ENCODE measurements around the gene GCNA. TPM values are rescaled to one million over a fixed set of nuclear protein-coding genes. Genes with fewer than 3 reads are reported as not detected.

GCNA gene
- total RNA-seq, 4 donors from 2014 or later, result 0.67 to 3.8 (median 0.98) TPM

DNA sequence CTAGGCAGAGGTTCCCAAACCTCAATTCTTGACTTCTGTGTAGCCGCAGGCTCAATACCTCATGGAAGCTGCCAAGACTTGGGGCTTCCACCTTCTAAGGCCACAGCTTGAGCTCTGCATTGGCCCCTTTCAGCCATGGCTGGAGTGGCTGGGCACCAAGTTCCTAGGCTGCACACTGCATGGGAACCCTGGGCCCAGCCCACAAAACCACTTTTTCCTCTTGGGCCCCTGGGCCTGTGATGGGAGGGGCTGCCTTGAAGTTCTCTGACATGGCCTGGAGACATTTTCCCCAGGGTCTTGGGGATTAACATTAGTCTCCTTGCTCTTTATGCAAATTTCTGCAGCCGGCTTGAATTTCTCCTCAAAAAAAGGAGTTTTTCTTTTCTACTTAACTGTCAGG, 75.1 kb downstream of the GCNA start:
- DNase-seq (ENCODE audit: low spot score in 2 of 2), result no peak
- WGBS, 2 donors, result 85 to 94% methylated on average over 1 to 2 of the region's 2 CpGs
- H3K4me3 ChIP-seq (ENCODE audit: low read depth, poor library complexity, severe bottlenecking), result no peak overlapping the region
- TF ChIP-seq, protein P1, sequence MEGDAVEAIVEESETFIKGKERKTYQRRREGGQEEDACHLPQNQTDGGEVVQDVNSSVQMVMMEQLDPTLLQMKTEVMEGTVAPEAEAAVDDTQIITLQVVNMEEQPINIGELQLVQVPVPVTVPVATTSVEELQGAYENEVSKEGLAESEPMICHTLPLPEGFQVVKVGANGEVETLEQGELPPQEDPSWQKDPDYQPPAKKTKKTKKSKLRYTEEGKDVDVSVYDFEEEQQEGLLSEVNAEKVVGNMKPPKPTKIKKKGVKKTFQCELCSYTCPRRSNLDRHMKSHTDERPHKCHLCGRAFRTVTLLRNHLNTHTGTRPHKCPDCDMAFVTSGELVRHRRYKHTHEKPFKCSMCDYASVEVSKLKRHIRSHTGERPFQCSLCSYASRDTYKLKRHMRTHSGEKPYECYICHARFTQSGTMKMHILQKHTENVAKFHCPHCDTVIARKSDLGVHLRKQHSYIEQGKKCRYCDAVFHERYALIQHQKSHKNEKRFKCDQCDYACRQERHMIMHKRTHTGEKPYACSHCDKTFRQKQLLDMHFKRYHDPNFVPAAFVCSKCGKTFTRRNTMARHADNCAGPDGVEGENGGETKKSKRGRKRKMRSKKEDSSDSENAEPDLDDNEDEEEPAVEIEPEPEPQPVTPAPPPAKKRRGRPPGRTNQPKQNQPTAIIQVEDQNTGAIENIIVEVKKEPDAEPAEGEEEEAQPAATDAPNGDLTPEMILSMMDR (IDR thresholded peaks at IDR 0.05), result no peak
- no peak for TF ChIP-seq POLR2A (IDR thresholded peaks at IDR 0.05)
- intact Hi-C loops (cut with DNase I; ENCODE audit: low total_unique reads), result no loop called here

DNA sequence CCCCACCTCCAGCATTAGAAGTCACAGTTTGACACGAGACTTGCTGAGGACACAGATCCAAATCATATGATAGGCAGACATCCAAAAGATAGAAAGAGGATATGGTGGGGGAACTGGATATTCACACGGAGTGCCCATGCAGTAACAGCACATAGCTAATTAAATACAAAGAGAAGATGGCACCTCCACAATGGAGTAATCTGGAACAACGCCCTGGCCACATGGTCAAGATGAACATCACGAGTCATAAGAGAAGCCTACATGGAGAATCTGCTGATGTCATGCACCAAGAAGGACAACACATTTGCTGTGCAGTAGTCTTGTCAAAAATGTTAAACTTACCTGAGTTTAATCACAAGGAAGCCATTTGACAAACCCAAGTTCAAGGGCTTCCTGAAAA, 79.0 kb downstream of the GCNA start:
- TF ChIP-seq, protein P1 (IDR thresholded peaks at IDR 0.05), result no peak
- no peak for TF ChIP-seq POLR2A (IDR thresholded peaks at IDR 0.05)
- H3K4me3 ChIP-seq (ENCODE audit: low read depth, poor library complexity, severe bottlenecking), result no peak overlapping the region
- no peak for DNase-seq (ENCODE audit: low spot score in 2 of 2)
- WGBS, 2 donors, result 71 to 77% methylated on average over 4 of the region's 4 CpGs
- intact Hi-C loops (cut with DNase I; ENCODE audit: low total_unique reads), result no loop called here

- intact Hi-C loops (cut with DNase I; ENCODE audit: low total_unique reads), result no loop called here
- DNase-seq (ENCODE audit: low spot score in 2 of 2), result no peak
- no peak overlapping the region for H3K4me3 ChIP-seq (ENCODE audit: low read depth, poor library complexity, severe bottlenecking)
- WGBS, 2 donors, result 65 to 77% methylated on average over 3 of the region's 3 CpGs
- no peak for TF ChIP-seq POLR2A (IDR thresholded peaks at IDR 0.05)
- TF ChIP-seq, protein P1 (IDR thresholded peaks at IDR 0.05), result no peak
Observed at GRCh38 chrX:71659342-71659741, 81.1 kb downstream of the GCNA start.

DNA sequence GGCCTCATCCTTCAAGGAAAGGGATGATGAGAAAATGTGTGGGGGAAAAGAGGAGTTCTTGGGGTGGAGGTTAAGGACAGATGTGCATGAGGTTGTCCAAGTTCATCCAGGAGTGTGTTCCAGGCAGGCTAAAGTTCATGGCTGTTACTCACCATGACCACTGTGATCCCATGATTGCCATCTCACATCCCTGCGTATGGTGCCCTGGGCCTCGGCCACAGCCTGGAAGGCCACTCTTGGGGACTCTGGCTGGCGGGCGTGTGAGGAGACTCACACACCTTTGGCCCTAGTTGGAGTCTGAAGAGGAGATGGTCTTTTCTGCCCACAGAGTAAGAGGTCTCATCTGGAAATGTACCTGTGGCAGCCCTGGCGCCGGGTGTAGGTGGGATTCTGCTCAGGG, 81.7 kb downstream of the GCNA start:
- DNase-seq (ENCODE audit: low spot score in 2 of 2), result peak in 1 of 2 donors; percentile 75
- intact Hi-C loops (cut with DNase I; ENCODE audit: low total_unique reads), result no loop called here
- TF ChIP-seq, protein P1 (IDR thresholded peaks at IDR 0.05), result no peak
- no peak for TF ChIP-seq POLR2A (IDR thresholded peaks at IDR 0.05)
- H3K4me3 ChIP-seq (ENCODE audit: low read depth, poor library complexity, severe bottlenecking), result no peak overlapping the region
- 87 to 92% methylated on average over 2 to 6 of the region's 6 CpGs for WGBS, 2 donors

- no peak for TF ChIP-seq POLR2A (IDR thresholded peaks at IDR 0.05)
- TF ChIP-seq, protein P1 (IDR thresholded peaks at IDR 0.05), result no peak
- intact Hi-C loops (cut with DNase I; ENCODE audit: low total_unique reads), result no loop called here
- DNase-seq (ENCODE audit: low spot score in 2 of 2), result peak in 1 of 2 donors; percentile 61
- WGBS, 2 donors, result 77 to 84% methylated on average over 15 to 22 of the region's 22 CpGs
- H3K4me3 ChIP-seq (ENCODE audit: low read depth, poor library complexity, severe bottlenecking), result no peak overlapping the region
Observed at GRCh38 chrX:71660562-71661416, 82.6 kb downstream of the GCNA start.
